Central memory CD8-positive, alpha-beta T cell (primary cell): Measurements from ENCODE around the gene PHF12.
"Not testable (repeated sequence)": the region's sequence is repeated elsewhere in the genome, so short reads cannot be mapped to it uniquely, and the experiment has no call there.

ENCODE experiments used
- ATAC-seq: fragments of 150-1000 bp; cut with Tn5 transposase; replicated peaks from 2 replicates; pipeline ENCODE4 v1.10.0; 2022; ENCODE audit warnings: mild to moderate bottlenecking, moderate FRiP score, moderate number of reproducible peaks; ENCODE audit not compliant: poor library complexity, severe bottlenecking; ENCODE audit errors: extremely low read depth
- DNase-seq, 2 donors: peaks; one replicate each; pipeline ENCODE4 v3.0.0; 2021; ENCODE audit warnings: low spot score in 2 of 2
- H3K27ac Mint-ChIP-seq: one replicate; pipeline ENCODE4 v1.8.0; 2022; ENCODE audit warnings: low read depth, mild to moderate bottlenecking, moderate library complexity, mixed read lengths
- H3K27me3 Mint-ChIP-seq: one replicate; pipeline ENCODE4 v1.8.0; 2022; ENCODE audit warnings: mixed read lengths
- H3K36me3 Mint-ChIP-seq: one replicate; pipeline ENCODE4 v1.8.0; 2022; ENCODE audit warnings: mild to moderate bottlenecking, moderate library complexity, mixed read lengths; ENCODE audit not compliant: insufficient read depth
- H3K4me1 Mint-ChIP-seq: one replicate; pipeline ENCODE4 v1.8.0; 2022; ENCODE audit warnings: mixed read lengths
- H3K4me3 Mint-ChIP-seq: one replicate; pipeline ENCODE4 v1.8.0; 2022; ENCODE audit warnings: mild to moderate bottlenecking, moderate library complexity, mixed read lengths
- H3K9me3 Mint-ChIP-seq: one replicate; pipeline ENCODE4 v1.8.0; 2022; ENCODE audit warnings: mixed read lengths

The PHF12 gene

DNA sequence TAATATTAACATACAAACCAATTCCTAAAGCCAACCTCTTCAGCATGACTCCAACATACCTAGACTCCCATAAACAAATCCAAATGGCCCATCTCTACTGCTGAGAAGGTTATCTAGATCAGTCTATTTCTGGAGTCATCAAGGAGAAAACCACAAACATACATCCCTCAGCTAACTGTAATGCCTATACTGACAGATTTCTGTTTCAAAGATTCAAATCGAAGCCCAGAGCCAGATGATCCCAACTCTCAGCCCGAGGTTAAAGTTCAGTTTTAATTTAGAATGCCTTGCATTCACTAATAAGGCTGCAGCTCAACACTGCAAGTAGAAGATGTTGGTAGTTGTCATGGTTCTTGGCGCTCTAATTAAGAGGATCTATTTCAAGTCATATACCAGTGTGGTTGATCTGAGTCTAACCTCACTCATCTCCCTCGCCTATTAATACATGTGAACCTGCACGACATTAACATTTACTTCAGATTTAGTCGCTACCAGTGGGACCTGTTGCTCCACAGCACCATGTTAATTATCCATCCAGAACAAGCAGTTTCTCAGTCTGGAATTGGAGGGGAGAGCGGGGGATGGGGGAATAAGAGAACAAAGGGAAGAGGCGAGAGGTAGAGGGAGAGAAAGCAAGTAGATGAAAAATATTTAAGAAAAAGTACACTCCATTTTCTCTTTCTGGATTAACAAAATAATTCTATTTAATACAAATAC is 15.4 kb downstream of the PHF12 start:
- H3K36me3 Mint-ChIP-seq: peaks cover 14% of the 10 kb centered on the region
- DNase-seq: no peak
- no peak overlapping the region for H3K27ac Mint-ChIP-seq
- H3K4me1 Mint-ChIP-seq: peaks cover 54% of the 10 kb centered on the region
- no peak overlapping the region for H3K4me3 Mint-ChIP-seq
- ATAC-seq: no peak
- no peaks in the 10 kb centered on the region for H3K9me3 Mint-ChIP-seq
- no peaks in the 10 kb centered on the region for H3K27me3 Mint-ChIP-seq

DNA sequence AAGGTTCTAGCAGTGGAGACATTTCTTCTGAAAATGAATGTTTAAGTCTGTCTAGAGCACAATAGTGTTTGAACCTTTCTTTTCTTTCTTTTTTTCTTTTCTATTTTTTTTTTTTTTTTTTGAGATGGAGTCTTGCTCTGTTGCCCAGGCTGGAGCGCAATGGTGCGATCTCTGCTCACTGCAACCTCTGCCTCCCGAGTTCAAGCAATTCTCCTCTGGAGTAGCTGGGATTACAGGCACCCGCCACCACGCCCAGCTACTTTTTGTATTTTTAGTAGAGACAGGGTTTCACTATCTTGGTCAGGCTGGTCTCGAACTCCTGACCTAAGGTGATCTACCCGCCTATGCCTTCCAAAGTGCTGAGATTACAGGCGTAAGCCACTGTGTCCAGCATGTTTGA is 16.8 kb downstream of the PHF12 start:
- not testable (repeated sequence) for H3K9me3 Mint-ChIP-seq, ATAC-seq, H3K27me3 Mint-ChIP-seq, DNase-seq, H3K4me3 Mint-ChIP-seq
- H3K4me1 Mint-ChIP-seq: peaks cover 53% of the 10 kb centered on the region
- H3K36me3 Mint-ChIP-seq: peaks cover 14% of the 10 kb centered on the region
- peak overlapping the region; percentile 61 for H3K27ac Mint-ChIP-seq

DNA sequence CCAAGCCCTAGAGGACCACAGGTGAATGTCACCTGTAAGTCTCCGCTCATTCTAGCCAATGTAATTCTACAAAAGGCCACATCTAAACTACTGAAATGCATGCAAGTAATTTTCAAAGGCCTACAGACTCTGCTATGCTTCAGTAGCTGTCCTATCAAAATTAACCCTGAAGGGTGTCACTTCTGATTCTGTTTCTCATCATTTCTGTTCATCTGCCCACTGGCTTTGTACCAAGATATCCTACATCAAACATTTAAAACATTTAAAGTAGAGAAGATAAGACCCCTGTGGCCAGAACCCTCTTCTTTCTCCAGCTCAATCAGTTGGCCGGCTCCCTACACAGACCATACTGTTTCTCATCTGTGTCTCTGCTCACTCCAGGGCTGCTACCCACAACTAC is 21.5 kb downstream of the PHF12 start:
- ATAC-seq (no peak), DNase-seq (no peak)
- H3K27me3 Mint-ChIP-seq: no peaks in the 10 kb centered on the region
- H3K4me1 Mint-ChIP-seq: peaks cover 60% of the 10 kb centered on the region
- peak overlapping the region; percentile 82 for H3K27ac Mint-ChIP-seq
- peaks cover 22% of the 10 kb centered on the region for H3K36me3 Mint-ChIP-seq
- no peaks in the 10 kb centered on the region for H3K9me3 Mint-ChIP-seq
- H3K4me3 Mint-ChIP-seq: no peak overlapping the region

DNA sequence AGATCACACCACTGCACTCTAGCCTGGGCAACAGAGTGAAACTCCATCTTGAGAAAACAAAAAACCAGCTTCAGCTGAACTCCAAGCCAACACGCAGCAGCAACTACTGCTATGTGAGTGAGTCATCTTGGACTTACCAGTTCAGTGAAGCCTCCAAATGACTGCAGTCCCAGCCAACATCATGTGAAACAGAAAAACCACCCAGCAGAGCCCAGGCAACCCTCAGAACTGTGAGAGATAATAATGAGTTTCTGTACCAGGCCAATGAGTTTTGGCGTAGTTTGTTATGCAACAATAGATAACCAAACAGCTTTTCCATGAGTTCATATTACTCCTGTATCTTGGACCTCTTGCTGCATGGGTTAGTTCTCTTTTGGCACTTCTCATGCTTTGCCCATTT is 23.3 kb downstream of the PHF12 start:
- no peaks in the 10 kb centered on the region for H3K9me3 Mint-ChIP-seq
- peaks cover 32% of the 10 kb centered on the region for H3K36me3 Mint-ChIP-seq
- H3K4me3 Mint-ChIP-seq: no peak overlapping the region
- DNase-seq (no peak), ATAC-seq (no peak)
- peaks cover 60% of the 10 kb centered on the region for H3K4me1 Mint-ChIP-seq
- H3K27me3 Mint-ChIP-seq: no peaks in the 10 kb centered on the region
- H3K27ac Mint-ChIP-seq: peak overlapping the region; percentile 38

DNA sequence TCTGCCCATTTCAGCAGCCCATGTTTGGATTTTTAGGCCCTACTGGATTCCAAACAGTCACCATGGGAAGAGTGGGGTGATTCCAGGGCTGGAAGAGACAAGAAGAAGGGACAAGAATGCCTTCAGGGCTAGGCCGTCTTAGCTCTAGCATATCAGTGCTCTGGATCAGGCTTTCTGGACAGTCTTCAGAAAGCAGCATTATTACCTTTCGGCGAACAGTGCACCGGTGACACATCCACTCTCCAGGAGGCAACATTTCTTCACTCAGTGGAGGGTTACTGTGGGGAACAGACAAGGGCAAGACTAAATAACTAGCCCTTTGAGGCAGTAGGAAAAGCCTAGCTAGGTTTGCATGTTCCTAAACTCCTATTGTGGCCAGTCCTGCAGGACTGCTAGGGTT is 24.5 kb downstream of the PHF12 start:
- Mint-ChIP-seq H3K36me3 (peaks cover 40% of the 10 kb centered on the region), H3K4me3 (peak overlapping the region; percentile 62), H3K9me3 (no peaks in the 10 kb centered on the region), H3K27ac (peak overlapping the region; percentile 92), H3K27me3 (no peaks in the 10 kb centered on the region), H3K4me1 (peaks cover 60% of the 10 kb centered on the region)
- ATAC-seq (no peak), DNase-seq (no peak)

DNA sequence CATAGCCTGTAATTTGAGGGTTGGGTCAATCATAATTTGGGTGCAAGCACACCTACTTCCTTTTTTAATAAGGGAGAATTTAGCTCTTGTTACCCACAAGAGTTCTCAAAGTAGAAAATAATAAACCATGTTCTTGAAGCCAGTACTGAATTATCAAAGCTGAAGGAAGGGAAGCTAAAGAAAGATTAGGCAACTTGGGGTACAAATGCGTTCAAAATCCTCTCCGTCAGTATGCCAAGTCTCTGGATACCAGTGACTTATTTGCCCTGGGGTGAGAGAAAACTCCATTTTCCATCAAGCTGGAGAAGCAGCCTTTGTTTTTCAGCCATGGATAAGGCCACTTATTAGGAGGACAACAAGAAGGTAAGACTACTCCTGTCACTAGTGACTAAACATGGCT is 25.0 kb downstream of the PHF12 start:
- peak overlapping the region; percentile 62 for H3K4me3 Mint-ChIP-seq
- H3K9me3 Mint-ChIP-seq: no peaks in the 10 kb centered on the region
- peak overlapping the region; percentile 92 for H3K27ac Mint-ChIP-seq
- peaks cover 60% of the 10 kb centered on the region for H3K4me1 Mint-ChIP-seq
- DNase-seq: no peak
- H3K36me3 Mint-ChIP-seq: peaks cover 41% of the 10 kb centered on the region
- ATAC-seq: no peak
- no peaks in the 10 kb centered on the region for H3K27me3 Mint-ChIP-seq

DNA sequence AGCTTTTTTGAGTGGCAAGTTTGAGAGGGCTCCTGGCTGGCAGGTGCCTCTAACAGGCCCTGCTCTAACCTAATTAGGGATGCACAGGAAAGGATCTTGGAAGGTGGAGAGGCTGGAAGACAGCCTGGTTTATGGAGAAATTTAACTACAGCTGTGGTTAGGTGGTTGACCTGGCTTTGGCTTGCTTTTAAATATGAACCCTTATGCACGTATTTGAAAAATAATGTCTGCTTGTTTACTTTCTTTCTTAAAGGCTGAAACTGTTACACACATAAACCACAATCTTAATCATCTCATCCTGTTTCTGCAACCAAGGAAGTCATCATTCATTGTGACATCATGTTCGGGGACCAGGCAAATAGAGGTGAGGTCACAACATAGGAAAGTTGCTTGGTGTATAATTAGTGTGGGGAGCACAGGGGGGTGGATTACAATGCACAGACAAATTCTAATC is 25.4 kb downstream of the PHF12 start:
- no peaks in the 10 kb centered on the region for H3K9me3 Mint-ChIP-seq
- H3K4me1 Mint-ChIP-seq: peaks cover 60% of the 10 kb centered on the region
- H3K27ac Mint-ChIP-seq: peak overlapping the region; percentile 92
- peak overlapping the region; percentile 62 for H3K4me3 Mint-ChIP-seq
- no peaks in the 10 kb centered on the region for H3K27me3 Mint-ChIP-seq
- peak; percentile 96 for ATAC-seq
- H3K36me3 Mint-ChIP-seq: peaks cover 45% of the 10 kb centered on the region
- DNase-seq: peak in 1 of 2 donors; percentile 64

DNA sequence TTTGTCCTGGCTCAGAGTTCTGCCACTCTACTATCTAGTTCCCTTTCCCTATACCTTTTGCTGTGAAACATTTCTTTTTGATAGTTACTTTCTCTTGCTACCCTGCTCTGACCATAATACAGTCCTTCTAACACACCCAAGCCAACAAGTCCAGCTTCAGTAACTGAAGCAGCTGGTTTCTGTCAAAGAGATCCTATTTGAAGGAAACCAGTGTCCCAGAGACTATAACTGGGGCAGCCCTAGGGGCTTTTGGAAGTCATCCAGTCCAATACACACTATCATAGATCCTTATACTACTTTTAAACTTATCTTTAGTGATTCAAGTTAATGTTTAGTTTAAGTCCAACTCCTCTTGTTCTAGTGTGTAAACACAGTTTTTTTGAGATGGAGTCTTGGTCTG is 31.1 kb downstream of the PHF12 start:
- Mint-ChIP-seq H3K9me3 (no peaks in the 10 kb centered on the region), H3K4me3 (no peak overlapping the region), H3K36me3 (peaks cover 79% of the 10 kb centered on the region), H3K27me3 (no peaks in the 10 kb centered on the region), H3K27ac (peak overlapping the region; percentile 23), H3K4me1 (peaks cover 24% of the 10 kb centered on the region)
- DNase-seq: no peak
- no peak for ATAC-seq

DNA sequence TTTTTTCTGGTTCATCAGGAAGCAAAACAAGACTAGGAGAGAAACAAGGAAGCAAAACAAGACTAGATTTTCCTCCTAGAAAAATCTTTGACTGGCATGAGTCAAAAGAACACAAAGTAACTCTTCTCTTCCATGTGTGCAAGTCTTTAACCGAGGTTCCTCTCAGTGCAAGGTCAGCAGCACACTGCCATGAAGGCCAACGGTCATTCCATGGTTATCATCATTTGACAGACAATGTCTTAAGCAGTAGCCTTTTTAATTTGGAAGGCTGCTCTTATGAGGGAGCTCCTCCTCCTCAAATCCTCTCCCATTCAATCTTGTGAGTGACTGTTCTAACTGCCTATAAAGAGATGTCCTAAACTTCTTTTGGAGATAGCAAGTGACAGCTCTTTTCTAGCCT is 33.0 kb downstream of the PHF12 start:
- no peak overlapping the region for H3K27ac Mint-ChIP-seq
- no peaks in the 10 kb centered on the region for H3K9me3 Mint-ChIP-seq
- H3K36me3 Mint-ChIP-seq: peaks cover 81% of the 10 kb centered on the region
- H3K27me3 Mint-ChIP-seq: no peaks in the 10 kb centered on the region
- H3K4me3 Mint-ChIP-seq: no peak overlapping the region
- peaks cover 13% of the 10 kb centered on the region for H3K4me1 Mint-ChIP-seq
- ATAC-seq (no peak), DNase-seq (no peak)

DNA sequence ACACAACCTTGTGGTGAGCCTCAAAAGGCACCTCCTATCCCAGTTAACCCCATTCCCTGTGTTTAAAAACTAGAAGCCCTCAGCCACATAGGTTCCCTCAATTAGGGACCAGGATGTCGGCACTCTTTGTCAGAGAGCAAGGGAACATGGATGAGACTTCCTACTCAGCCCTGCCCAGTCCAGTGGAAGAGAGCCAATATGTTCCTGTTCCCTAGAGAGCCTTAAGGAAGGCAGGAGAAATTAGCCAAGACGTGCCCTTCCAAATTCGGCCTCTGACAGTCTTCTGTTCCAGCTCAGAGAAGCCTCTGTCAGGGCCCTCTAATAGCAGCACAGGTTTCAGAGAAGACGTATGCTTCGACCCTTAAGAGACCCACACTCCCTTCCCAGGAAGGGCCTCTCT is 33.9 kb downstream of the PHF12 start:
- H3K27ac Mint-ChIP-seq: no peak overlapping the region
- peaks cover 81% of the 10 kb centered on the region for H3K36me3 Mint-ChIP-seq

DNA sequence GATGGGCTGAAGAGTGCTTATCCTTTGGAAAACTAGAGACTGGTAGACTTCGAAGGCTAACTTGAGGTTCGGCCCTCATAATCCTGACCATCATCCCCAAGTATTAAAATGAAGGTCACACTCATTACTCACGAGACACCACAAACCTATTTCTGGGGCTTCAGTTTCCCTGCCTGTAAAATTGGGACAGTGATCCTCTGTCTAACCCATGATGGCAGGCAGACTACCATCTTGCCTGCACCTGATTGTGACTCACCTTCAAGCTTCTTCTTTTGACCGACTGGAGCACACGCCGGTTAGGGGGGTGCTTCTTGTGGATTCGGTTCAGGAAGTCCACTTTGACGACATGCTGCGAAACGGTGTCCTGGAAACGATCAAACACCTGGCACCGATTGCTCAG is 34.3 kb downstream of the PHF12 start:
- Mint-ChIP-seq H3K27me3 (no peaks in the 10 kb centered on the region), H3K27ac (no peak overlapping the region)
- ATAC-seq: no peak

More for the DNA sequence above, 33.9 kb downstream of the PHF12 start:
- Mint-ChIP-seq H3K4me3 (no peak overlapping the region), H3K27me3 (no peaks in the 10 kb centered on the region), H3K9me3 (no peaks in the 10 kb centered on the region), H3K4me1 (peaks cover 13% of the 10 kb centered on the region)
- ATAC-seq (no peak), DNase-seq (no peak)

DNA sequence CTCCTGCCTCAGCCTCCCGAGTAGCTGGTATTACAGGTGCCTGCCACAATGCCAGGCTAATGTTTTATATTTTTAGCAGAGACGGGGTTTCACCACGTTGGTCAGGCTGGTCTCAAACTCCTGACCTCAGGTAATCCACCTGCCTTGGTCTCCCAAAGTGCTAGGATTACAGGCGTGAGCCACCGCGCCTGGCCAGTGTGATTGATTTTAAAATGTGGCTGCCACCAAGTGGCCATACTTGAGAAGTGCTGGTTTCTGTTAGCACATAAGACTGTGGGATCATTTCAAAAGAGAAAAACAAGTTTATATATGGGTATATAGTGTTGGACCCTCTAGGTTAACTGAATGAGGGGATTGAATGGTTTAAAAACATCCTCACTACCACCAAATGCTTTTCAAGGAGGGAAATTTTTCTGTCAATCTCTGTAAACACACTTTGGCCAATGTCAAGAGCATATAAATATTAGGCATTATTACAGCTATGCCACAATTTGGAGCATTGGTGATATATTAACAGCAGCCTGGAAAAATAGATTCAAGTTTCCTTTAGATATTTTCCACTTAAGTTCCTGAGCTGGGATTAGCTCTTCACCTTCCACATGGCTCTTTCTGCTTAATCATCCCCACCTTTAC is 34.9 kb downstream of the PHF12 start:
- Mint-ChIP-seq H3K36me3 (peaks cover 80% of the 10 kb centered on the region), H3K4me1 (peaks cover 13% of the 10 kb centered on the region)
- DNase-seq: peak in 1 of 2 donors; percentile 19

More for the DNA sequence above, 34.3 kb downstream of the PHF12 start:
- DNase-seq: no peak
- Mint-ChIP-seq H3K36me3 (peaks cover 79% of the 10 kb centered on the region), H3K4me1 (peaks cover 13% of the 10 kb centered on the region), H3K4me3 (no peak overlapping the region), H3K9me3 (no peaks in the 10 kb centered on the region)

DNA sequence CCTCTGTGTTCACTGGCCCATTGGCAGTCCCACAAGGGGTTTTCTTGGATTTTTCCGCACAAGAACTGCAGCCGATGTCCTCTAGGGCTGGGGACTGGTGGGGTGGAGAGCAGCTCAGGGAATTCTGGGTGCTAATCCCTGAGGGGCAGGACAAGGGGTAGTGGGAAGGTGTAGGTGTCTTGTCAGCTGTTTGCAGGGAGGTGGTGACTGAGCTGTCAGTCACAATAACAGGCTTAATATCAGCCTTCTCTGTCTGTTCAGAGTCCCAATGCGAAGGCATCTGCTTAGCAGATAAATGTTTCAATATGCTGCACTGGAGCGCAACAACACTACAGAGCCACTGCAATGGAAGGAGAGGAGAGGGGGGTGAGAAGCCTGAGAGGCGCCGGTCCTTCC is 38.4 kb downstream of the PHF12 start:
- Mint-ChIP-seq H3K9me3 (no peaks in the 10 kb centered on the region), H3K36me3 (peaks cover 80% of the 10 kb centered on the region), H3K27me3 (no peaks in the 10 kb centered on the region), H3K4me3 (no peak overlapping the region), H3K27ac (no peak overlapping the region), H3K4me1 (peaks cover 13% of the 10 kb centered on the region)
- ATAC-seq (no peak), DNase-seq (no peak)

More for the DNA sequence above, 34.9 kb downstream of the PHF12 start:
- H3K9me3 Mint-ChIP-seq: no peaks in the 10 kb centered on the region
- H3K27me3 Mint-ChIP-seq: no peaks in the 10 kb centered on the region
- peak overlapping the region; percentile 50 for H3K27ac Mint-ChIP-seq
- peak; percentile 77 for ATAC-seq
- no peak overlapping the region for H3K4me3 Mint-ChIP-seq
